HG02870 (cell line): ENCODE measurements around the gene TBPL1.

Experiments
- ATAC-seq: cut with Tn5 transposase; IDR thresholded peaks from one replicate; pipeline ENCODE4 v1.9.1; 2021; ENCODE audit warnings: mild to moderate bottlenecking, moderate library complexity; ENCODE audit not compliant: unreplicated experiment

TBPL1 gene

GRCh38 chr6:134003542-134003951, 50.5 kb downstream of the TBPL1 start:
- ATAC-seq = no peak

DNA sequence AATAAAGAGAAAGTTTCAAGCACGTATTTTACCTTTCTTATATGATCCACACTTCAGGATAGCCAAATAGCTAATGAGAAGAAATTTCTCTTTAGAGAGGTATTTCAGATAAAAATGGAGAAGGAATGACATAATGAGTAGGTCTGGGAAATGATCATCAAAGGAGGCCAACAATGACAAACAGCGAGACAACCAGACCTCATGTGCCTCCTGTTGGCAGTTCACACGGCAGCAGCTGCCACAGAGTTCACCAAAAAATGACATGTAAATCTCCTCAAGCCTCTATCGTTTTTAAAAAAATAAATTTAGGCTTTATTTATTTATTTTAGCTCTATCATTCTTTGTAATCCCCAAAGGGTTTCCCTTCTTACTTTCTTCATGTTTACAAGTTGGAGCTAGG, 51.7 kb downstream of the TBPL1 start:
- ATAC-seq = no peak

GRCh38 chr6:134005800-134006199, 52.8 kb downstream of the TBPL1 start:
- no peak for ATAC-seq

DNA sequence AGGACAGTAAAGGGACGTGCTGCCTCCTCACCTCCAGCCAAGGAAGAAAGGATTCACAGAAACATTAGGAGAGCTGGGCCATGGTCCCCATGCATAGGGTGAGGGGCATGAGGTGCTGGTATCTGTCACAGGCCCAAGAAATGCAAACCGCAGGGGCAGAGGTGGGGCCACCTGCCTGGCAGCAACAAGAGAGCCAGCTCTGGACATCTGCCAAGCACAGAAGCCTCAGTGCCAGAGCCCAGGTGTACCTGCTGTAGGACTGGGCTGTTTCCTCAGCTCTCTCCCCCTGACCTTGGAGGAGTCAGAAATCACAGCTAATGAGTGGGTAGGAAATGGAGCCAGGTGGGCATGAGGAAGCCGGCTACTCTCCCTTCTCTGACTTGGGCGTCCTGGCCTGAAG, 54.1 kb downstream of the TBPL1 start:
- ATAC-seq = no peak

DNA sequence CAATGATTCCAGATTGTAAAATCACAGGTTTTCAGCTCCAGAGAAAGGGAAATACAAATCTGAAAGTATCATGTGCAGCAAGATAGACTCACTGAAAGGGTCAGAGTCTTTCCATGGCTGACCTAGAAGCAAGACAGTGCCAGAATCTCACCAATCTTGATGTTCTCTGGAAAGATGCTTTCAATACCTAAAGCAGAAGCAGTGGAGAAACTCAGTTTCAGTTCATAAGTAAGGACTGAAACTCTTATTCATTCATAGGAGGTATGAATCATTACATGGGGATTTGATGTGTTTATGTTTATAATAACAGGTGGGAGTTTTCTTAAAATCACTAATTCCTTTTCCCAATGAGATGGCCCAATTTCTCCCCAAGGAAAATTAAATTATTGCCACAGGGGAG, 56.9 kb downstream of the TBPL1 start:
- no peak for ATAC-seq

- ATAC-seq = no peak
Observed at GRCh38 chr6:134010400-134010799, 57.4 kb downstream of the TBPL1 start.

DNA sequence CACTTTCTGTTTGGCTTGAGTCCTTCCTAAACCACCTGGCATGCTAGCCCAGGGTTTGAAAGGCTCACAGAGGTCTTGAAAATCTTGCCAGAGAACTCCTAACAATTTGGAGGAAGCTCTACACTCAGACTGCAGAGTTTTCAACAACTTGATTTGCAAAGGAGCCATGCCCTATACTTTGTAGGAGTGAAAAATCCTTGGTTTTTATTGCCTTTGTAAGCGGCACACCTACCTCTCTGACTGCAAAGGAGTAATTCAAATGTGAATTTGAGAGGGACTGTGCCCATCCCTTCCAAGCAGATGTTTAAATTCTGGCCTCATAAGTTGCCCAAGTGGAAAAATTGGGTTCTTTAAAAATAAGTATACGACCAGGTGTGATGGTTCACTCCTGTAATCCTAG, 58.0 kb downstream of the TBPL1 start:
- ATAC-seq = no peak

DNA sequence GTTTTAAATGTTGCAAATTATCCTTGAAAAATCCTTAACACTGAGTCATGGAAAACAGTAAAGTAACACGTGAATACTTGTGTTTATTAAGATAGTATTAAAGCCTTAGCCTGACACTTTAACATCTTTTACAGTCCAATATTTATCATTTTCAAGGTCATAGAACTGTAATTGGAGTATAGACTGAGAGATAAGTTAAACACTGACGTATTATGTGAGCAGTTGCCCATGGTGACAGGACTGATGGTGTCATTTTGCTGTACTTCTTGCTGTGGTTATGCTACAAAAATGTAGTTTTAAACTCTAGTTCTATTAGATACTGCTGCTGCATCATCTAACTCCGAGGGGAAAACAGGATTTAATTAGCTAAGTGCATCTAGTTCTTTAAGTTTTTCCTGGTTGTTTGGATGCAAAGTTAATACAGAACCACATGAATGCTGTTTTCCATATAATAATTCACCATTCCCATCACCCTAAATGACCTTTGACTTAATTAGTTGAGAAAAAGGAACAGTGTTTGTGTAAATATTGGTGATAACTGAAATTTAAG, 61.6 kb downstream of the TBPL1 start:
- ATAC-seq = no peak

DNA sequence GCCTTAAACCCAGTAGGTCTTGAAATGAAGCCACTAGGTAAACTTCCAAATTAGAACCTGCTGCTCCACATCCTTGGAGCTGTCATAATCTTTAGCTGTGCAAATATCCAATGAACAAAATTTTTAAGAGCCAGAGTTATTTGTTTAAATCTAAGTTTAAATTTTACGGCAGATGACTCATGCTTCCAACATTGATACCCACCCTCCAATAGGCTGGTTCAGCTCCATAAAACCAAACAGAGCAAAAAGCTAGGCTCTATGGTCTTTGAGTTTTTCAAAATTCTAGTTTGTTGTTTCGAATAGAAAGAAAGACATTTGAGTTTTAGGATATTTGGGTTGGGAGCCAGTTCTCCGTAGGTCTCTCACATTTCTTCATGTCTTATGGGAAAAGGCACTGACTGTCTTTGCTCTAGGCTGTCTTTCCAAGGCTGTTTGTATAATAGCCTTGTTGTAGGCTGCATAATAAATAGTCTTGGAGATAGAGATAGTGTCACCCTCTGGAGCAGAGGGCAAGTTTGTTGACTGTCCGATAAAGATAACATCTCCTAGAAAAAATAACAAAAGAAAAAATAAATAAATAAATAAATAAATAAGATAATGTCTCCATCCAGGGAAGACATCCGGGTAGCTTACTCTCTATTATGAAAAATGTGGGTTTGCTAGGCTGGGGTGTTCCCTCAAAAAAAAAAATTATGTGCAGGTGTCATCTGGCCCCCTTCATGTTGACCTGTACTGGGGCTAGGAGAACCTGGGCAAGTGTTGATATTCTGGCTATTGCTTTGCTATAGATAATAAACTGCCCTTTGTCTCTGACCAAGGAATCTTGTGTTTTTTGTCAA, 62.9 kb downstream of the TBPL1 start:
- ATAC-seq = no peak

GRCh38 chr6:134016558-134016814, 63.5 kb downstream of the TBPL1 start:
- no peak for ATAC-seq

DNA sequence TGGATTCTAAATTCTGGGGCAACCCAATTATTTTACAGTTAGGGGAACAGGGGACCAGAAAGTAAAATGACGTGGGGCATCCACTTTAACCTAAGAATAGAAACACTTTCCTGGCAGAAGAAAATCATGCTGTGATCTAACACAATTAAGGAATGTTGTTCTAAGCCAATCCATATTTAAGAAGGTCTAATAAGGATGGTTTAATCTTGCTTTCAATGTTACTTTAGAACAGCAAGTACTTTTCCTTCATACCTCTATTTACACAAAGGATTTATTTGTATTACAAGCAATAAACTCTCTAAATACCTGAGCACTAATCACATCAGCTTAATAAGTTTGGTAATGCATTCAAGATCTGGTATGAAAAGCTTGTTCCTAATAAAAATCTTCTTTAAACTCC, 67.0 kb downstream of the TBPL1 start:
- no peak for ATAC-seq

GRCh38 chr6:134020543-134020942, 67.5 kb downstream of the TBPL1 start:
- ATAC-seq = no peak

- no peak for ATAC-seq
Observed at GRCh38 chr6:134020968-134021367, 67.9 kb downstream of the TBPL1 start.

DNA sequence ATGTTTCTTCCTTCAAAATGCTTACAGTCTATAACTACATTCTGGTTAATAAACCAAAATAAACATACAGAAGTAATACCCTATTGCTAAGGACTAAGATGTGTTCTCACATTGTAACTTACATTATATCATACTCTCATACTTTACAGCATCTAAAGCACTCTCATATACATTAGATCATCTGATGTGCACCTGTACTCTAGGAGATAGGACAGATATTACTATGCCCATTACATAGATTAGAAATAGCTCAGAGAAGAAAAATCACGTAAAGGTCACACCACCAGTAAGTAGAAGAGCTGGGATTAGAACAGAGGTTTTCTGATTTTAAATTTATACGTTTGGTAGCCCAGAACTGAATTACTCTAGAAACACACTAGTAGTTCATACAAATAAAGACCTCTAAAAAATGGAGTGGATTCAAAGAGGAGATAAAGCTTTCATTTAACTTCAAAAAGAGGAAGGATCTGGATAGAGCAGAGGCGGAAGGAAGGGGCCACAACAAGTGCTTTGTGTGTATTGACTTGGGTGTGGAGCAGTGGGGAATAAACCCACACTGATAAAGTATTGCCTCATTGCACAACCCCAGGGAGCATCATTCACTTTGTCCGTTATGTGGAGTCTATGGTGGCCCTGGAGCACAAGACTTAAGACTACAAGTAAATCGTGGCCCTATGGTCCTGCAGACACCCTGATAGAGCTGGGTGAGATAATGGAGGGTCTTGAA, 68.5 kb downstream of the TBPL1 start:
- no peak for ATAC-seq

DNA sequence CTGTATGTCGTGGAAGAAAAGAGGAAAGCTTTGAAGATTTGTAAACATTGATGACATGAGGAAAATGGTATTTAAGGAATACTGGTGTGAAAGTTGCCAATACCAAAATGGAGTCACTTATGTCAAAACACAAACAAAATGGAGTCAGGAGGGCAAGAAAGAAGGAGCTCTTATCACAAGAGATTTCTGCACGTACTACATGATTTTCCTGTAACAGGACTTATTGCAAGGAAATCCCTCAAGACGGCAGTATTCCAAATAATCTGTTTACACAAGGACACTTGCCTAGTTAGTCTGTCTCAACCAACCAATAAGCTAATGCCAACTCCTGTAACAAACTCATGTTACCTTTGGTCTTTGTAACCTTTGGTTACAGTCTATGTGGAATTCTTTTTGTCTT, 69.6 kb downstream of the TBPL1 start:
- no peak for ATAC-seq

GRCh38 chr6:134026597-134026996, 73.6 kb downstream of the TBPL1 start:
- no peak for ATAC-seq

DNA sequence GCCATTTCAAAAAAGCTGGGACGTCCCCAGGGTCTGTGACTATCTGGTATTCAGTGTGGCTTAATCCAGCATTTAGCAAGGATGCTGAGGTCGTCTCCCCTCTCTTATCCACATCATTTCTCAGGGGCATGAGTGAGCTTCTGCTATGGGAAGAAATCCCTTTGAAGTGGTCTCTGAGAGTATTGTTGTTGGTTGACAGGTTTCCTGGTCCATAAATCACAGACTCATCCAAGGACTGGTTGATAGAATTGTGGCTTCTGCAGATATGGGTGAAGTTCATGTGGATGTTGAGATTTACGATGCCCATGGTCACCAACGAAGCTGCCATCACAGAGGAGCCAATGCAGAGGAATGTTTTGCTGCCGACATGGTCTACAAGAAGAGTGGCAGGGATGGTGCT, 75.4 kb downstream of the TBPL1 start:
- ATAC-seq = no peak

GRCh38 chr6:134029495-134030455, 76.8 kb downstream of the TBPL1 start:
- no peak for ATAC-seq

GRCh38 chr6:134031696-134032255, 78.8 kb downstream of the TBPL1 start:
- no peak for ATAC-seq

DNA sequence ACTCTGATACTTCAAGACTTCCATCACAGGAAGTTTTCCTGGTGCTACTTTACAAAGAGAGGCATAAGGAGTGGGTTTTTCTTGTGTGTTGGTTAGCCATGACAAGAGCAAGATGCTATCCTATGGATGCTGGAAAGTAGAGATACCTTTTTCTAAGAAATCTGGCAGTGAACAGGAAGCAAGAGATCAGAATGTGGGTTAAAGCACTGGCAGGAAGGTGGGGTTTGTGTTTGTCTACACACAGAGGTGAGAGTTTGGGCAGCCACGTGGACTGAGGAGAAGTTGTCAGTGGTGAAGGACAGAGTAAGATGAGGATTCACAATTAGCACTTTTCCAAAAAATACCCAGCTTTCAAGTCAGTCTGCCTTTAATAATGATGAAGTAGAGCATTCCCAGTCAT, 81.5 kb downstream of the TBPL1 start:
- ATAC-seq = no peak
